Activated T-cell treated with anti-CD3 and anti-CD28 coated beads, Interleukin-2, amount 50 U/mL, for 72 hours (primary cell): ENCODE measurements around the gene PPP1R12B. TPM values are rescaled to one million over a fixed set of nuclear protein-coding genes. Genes with fewer than 3 reads are reported as not detected.
"Not testable (repeated sequence)": the region's sequence is repeated elsewhere in the genome, so short reads cannot be mapped to it uniquely, and the experiment has no call there.

Source experiments
- ATAC-seq, 2 donors: fragments of 150-1000 bp; cut with Tn5 transposase; replicated peaks in 1 of 2; 2 replicates each; pipeline ENCODE4 v1.10.0; 2021; ENCODE audit warnings: moderate library complexity in 2 of 2, mild to moderate bottlenecking in 1 of 2
- DNase-seq, 2 donors: peaks; one replicate each; pipeline ENCODE4 v3.0.0; 2021 to 2022; ENCODE audit warnings: mixed read lengths in 1 of 2
- H3K27ac Mint-ChIP-seq: one replicate; pipeline ENCODE4 v1.8.0; 2022; ENCODE audit warnings: mild to moderate bottlenecking, moderate library complexity, mixed read lengths
- H3K27me3 Mint-ChIP-seq: one replicate; pipeline ENCODE4 v1.8.0; 2022; ENCODE audit warnings: low read depth, mixed read lengths
- H3K36me3 Mint-ChIP-seq, 2 donors: one replicate each; pipeline ENCODE4 v1.8.0; 2022; ENCODE audit warnings: mixed read lengths in 2 of 2, mild to moderate bottlenecking in 1 of 2; ENCODE audit not compliant: insufficient read depth in 2 of 2
- H3K4me1 Mint-ChIP-seq: one replicate; pipeline ENCODE4 v1.8.0; 2022; ENCODE audit warnings: low read depth, mixed read lengths
- H3K4me3 Mint-ChIP-seq, 2 donors: one replicate each; pipeline ENCODE4 v1.8.0; 2022; ENCODE audit warnings: mild to moderate bottlenecking in 2 of 2, mixed read lengths in 2 of 2, moderate library complexity in 2 of 2
- H3K9me3 Mint-ChIP-seq, 2 donors: one replicate each; pipeline ENCODE4 v1.8.0; 2022; ENCODE audit warnings: mixed read lengths in 2 of 2
- total RNA-seq, 2 donors: library from RNA; stranded (reverse); gene quantifications; one replicate each; pipeline ENCODE4 v1.2.3, GENCODE V29; 2022

The PPP1R12B gene
- total RNA-seq, 2 donors from 2014 or later, result 17.6 to 27.0 TPM

DNA sequence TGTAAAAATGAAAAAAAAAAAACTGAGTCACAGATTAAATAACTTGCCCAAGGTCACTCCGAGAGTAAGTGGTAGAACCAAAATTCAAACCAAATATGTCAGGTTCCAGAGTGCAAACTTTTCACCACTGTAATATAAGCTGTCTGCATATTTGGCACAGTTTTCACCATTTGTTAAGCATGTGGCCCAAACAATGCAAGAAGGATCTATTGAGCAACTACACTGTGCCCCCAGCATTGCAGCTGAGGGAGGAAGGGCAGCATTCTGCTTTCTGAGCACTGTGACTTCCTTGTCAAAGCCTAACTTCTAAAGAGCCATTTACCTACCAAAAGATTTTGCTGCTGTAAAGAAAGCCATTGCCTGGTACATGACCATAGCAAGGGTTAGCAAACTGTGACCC is 228.3 kb downstream of the PPP1R12B start:
- Mint-ChIP-seq H3K27me3 (no peaks in the 10 kb centered on the region), H3K27ac (no peak overlapping the region), H3K4me3 (no peak overlapping the region), H3K4me1 (no peaks in the 10 kb centered on the region), H3K36me3 (no peaks in the 10 kb centered on the region), H3K9me3 (no peaks in the 10 kb centered on the region)
- ATAC-seq (no peak), DNase-seq (no peak)

DNA sequence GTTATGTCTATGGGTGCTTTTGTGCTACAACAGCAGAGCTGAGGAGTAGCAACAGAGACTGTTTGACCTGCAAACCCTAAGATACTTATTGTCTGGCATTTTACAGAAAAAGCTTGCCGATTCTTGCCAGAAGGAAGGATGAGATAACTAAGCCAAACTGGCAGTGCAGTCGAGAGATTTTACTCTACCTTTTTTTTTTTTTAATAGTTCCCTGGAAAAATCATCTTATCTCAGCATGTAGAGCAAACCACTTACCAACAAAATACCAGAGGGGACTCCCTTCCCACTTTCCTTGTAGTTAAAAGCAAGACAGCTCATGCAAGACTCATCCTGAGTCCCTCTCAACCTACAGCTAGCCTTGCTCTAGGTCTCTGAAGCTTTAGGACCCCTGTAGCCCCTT is 228.9 kb downstream of the PPP1R12B start:
- DNase-seq, result no peak
- Mint-ChIP-seq H3K36me3 (no peaks in the 10 kb centered on the region), H3K9me3 (no peaks in the 10 kb centered on the region), H3K27me3 (no peaks in the 10 kb centered on the region), H3K4me3 (no peak overlapping the region), H3K4me1 (no peaks in the 10 kb centered on the region), H3K27ac (no peak overlapping the region)
- no peak for ATAC-seq

DNA sequence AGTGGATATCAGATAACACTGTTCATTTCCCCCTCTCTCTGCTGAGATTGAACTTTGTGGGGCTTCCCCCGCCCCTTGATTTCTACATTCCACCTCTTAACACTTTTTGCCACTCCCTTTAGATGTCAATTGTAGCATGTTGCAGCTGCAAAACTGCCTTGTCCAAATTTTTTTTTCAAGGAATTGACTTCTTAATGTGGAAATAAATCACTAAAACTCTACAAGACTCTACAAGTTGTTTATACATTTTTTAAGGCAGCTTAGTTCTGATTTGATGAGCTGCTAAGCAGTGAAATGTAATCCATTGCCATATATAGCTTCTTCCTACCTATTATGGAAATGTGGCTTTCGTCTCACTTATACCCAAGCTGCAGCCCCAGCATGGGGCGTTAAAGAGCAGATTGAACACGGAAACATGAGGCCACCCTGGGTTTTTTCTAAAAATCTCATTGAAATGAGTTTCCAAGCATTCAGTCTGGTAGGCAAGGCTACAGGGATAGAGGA is 229.6 kb downstream of the PPP1R12B start:
- H3K36me3 Mint-ChIP-seq, result no peaks in the 10 kb centered on the region
- H3K27me3 Mint-ChIP-seq, result no peaks in the 10 kb centered on the region
- no peak overlapping the region for H3K27ac Mint-ChIP-seq
- no peaks in the 10 kb centered on the region for H3K4me1 Mint-ChIP-seq
- no peak overlapping the region for H3K4me3 Mint-ChIP-seq
- no peaks in the 10 kb centered on the region for H3K9me3 Mint-ChIP-seq
- no peak for DNase-seq
- ATAC-seq, result no peak

DNA sequence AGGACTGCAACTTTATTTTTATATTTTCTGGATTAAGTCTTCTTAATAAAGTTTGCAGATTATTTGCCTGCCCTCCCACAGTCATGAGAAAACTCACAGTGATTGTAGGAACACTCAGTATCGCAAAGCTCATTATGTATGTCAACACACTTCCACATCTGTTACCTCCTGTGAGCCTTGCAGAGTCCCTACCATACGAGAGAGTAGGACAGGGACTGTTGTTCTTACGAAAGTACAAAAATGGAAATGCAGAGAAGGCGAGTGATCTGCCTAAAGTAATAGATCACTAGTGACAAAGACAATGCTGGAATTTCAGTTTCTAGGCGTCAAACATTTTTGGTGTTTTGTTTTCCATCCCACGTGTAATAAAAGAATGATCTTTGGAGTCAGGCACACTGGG is 230.1 kb downstream of the PPP1R12B start:
- no peak for ATAC-seq
- H3K27me3 Mint-ChIP-seq, result no peaks in the 10 kb centered on the region
- no peak overlapping the region for H3K27ac Mint-ChIP-seq
- no peak for DNase-seq
- no peaks in the 10 kb centered on the region for H3K36me3 Mint-ChIP-seq
- no peaks in the 10 kb centered on the region for H3K4me1 Mint-ChIP-seq
- H3K9me3 Mint-ChIP-seq, result no peaks in the 10 kb centered on the region
- H3K4me3 Mint-ChIP-seq, result no peak overlapping the region

DNA sequence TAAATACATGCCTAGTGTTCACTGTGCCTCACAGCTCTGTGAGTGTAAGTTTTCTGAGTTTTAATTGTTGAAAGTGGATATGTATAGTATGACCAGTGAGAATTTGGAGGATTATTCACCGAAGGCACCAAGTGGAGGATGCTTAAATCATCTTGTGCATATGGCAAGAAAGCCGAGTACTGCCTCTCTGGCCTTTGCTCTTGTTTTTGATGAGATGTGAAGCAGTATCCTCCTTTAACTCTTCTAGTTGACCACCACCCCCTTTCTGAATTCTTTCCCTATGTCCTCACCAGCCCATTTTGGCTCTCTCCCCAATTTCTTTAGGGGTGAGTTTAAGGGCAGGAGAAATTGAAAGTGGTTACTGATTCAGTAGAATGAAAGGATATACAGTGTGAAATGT is 231.3 kb downstream of the PPP1R12B start:
- DNase-seq, result no peak
- Mint-ChIP-seq H3K4me1 (no peaks in the 10 kb centered on the region), H3K27me3 (no peaks in the 10 kb centered on the region), H3K27ac (no peak overlapping the region), H3K4me3 (no peak overlapping the region), H3K36me3 (no peaks in the 10 kb centered on the region), H3K9me3 (no peaks in the 10 kb centered on the region)
- ATAC-seq, result no peak

DNA sequence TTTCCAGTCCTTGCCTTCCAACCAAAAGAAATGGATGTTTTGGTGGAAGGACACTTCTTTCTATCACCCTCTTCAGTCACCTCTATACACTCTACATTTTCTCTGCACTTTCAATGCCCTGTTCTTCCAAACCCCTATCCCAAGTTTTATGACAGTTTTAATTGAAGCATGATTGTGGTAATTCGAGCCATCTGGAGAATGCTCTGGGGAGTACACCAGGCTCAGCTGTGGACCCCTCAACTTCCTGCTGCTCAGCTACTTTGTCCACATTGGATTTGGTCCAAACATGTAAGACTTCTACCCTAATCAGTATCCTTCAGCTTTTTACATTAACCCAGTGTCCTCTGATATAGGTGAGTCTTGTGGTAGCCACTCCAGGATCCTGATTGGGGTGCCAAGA is 232.1 kb downstream of the PPP1R12B start:
- Mint-ChIP-seq H3K4me1 (no peaks in the 10 kb centered on the region), H3K27me3 (no peaks in the 10 kb centered on the region), H3K9me3 (no peaks in the 10 kb centered on the region), H3K4me3 (no peak overlapping the region), H3K36me3 (no peaks in the 10 kb centered on the region), H3K27ac (no peak overlapping the region)
- no peak for ATAC-seq
- no peak for DNase-seq

DNA sequence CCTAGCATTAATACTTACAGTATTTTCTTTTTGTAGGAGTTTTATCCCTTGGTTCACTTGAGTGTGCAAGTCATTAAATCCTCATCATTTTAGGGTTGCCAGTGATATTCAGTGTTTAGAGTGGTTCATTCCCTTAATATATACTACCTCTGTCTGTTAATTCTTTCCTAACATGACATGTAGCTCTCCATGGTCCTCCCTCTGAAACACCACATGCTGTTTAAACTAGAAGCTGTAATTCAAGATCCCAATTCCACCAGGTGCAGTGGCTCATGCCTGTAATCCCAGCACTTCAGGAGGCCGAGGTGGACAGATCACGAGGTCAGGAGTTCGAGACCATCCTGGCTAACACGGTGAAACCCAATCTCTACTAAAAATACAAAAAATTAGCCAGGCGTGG is 233.9 kb downstream of the PPP1R12B start:
- not testable (repeated sequence) for H3K36me3 Mint-ChIP-seq, H3K27me3 Mint-ChIP-seq, H3K4me3 Mint-ChIP-seq, H3K9me3 Mint-ChIP-seq, DNase-seq, H3K4me1 Mint-ChIP-seq, H3K27ac Mint-ChIP-seq, ATAC-seq

DNA sequence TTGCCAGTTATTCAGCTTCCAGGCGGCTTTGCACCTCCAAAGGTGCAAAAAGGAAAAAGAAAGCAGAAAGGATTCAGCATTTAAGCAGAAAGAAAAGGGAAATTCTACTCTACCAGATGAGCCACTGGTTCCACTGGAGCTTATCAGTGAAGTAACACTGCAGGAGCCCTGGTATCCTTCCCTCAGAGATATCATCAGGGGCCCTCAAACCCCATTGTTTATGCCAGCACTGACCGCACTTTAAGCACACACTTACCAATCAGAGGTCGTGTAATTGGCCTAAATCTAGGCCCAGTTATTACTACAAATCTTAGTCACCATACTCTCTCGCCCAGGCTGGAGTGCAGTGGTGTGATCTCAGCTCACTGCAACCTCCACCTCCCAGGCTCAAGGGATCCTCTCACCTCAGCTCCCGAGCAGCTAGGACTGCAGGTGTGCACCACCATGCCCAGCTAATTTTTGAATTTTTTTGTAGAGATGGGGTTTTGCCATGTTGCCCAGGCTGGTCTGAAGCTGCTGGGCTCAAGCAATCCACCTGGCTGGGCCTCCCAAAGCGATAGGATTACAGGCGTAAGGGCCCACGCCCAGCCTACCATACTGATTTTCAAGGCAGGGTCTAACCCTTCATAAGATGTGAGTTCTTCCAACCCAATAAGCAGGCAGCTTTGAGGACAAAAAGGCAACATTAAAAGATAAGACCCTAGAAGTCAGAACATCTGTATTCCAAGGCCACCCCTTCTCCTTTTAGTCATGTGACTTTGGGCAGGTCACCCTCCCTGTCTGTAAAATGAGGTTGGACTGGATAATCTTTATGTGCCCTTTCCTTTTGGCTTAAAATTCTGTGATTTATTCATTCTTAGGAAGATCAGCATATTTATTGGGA is 236.4 kb downstream of the PPP1R12B start:
- Mint-ChIP-seq H3K9me3 (no peaks in the 10 kb centered on the region), H3K27me3 (no peaks in the 10 kb centered on the region), H3K4me1 (no peaks in the 10 kb centered on the region), H3K36me3 (no peaks in the 10 kb centered on the region), H3K4me3 (no peak overlapping the region), H3K27ac (no peak overlapping the region)
- no peak for DNase-seq
- ATAC-seq, result no peak

DNA sequence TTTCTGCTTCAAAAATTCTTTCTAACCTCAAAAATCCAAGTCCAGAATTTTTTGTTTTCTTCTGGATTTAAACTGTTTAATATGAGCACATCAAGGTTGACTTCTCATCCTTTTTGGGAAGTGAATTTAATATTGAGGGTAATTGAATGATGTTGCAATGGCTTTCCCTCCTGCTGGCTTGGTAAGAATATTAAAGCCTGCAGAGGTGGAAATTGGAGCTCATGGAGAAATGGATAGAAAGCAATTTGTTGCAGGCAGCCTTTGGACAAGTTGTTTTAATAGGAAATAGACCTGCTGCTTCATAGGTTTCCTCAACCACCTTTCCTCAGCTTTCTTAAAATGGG is 237.1 kb downstream of the PPP1R12B start:
- Mint-ChIP-seq H3K36me3 (no peaks in the 10 kb centered on the region), H3K9me3 (no peaks in the 10 kb centered on the region), H3K27ac (no peak overlapping the region), H3K4me3 (no peak overlapping the region), H3K27me3 (no peaks in the 10 kb centered on the region), H3K4me1 (no peaks in the 10 kb centered on the region)
- ATAC-seq (no peak), DNase-seq (no peak)

DNA sequence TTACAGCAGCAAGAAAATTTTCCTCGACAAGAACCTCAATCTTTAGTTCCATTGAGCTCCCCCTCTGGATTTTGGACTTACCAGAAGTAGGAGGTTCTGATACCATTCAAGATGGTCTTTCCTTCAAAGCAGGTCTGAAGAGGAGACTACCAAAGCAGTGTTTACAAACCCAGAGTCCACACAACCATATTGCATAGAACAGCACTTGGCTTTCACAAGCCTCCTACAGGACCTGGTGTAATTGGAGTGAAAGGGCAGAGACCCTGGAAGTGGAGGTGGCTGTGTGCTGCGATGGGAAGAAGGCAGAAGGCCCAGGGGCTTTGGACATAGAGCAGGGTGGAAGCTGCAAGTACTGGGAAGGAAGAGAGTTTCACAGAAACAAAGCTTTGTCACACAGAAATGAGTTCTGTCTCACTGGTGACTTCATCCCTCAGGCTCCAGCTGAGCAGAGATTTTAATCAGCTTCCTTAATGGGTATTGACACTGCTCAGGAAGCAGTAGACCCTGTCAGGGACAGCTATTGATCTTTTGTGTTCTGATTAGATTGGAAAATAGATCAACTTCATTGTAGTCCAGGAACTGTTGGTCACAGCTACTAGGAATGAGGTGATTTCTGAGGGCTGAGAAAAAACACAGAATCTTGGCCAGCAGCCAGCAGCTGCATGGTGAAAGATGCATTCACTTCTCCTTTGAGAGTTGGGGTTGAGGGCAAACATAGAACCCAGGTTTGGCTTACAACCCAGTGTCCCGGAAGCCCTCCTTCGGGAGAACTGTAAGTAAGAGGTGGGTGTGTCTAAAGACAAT is 237.7 kb downstream of the PPP1R12B start:
- Mint-ChIP-seq H3K27me3 (no peaks in the 10 kb centered on the region), H3K27ac (no peak overlapping the region), H3K4me3 (no peak overlapping the region), H3K9me3 (no peaks in the 10 kb centered on the region), H3K36me3 (no peaks in the 10 kb centered on the region), H3K4me1 (no peaks in the 10 kb centered on the region)
- ATAC-seq (no peak), DNase-seq (no peak)

DNA sequence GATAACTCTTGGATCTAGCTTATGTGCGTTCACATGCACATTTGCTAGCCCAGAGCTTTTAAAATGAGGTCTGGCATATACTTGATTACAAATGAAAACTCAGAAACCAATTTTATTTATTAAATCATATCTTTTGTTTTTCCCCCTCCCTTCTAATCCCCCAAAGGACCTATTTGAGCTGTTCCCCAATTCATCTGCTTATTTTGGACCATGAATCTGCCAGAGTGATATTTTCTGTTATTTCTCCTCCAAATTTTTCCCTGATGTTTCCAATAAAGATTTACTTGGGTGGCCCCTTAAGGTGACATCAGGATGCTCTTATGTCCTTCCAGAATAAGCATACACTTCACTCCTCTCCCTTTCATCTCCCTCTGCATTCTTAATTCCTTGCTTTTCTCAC is 238.4 kb downstream of the PPP1R12B start:
- H3K36me3 Mint-ChIP-seq, result no peaks in the 10 kb centered on the region
- no peak overlapping the region for H3K27ac Mint-ChIP-seq
- H3K9me3 Mint-ChIP-seq, result no peaks in the 10 kb centered on the region
- ATAC-seq (no peak), DNase-seq (no peak)
- H3K4me3 Mint-ChIP-seq, result no peak overlapping the region
- no peaks in the 10 kb centered on the region for H3K27me3 Mint-ChIP-seq
- H3K4me1 Mint-ChIP-seq, result no peaks in the 10 kb centered on the region

DNA sequence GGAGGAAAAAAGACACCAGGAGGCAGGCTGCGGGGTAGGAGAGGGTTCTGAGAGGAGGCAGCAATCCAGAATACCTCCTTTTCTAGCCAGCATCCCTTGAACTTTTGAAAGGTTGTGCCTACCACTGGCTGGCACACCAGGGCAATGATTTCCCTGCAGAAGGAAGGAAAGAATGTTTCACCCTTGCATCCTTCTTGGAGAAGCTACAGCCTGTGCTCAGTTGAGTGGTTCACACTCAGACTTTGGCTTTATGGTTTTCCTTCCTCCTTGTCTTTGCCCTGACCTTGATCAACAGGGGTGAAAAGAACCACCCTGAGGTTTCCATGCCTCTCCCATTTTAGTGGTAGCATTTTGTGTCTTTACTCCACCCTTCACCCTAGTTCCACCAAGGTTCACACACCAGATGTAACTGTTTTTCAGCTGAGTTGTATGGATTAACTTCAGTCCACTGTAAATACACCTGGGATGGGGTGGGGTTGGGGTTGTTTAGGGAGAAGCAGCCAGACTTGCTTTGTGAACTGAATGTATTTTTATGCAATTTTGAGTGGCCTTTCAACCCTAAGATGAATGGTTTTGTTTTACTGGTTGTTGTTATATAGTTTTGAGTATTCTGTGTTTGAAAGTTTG is 239.5 kb downstream of the PPP1R12B start:
- Mint-ChIP-seq H3K27ac (no peak overlapping the region), H3K4me3 (no peak overlapping the region), H3K9me3 (no peaks in the 10 kb centered on the region), H3K4me1 (no peaks in the 10 kb centered on the region), H3K27me3 (no peaks in the 10 kb centered on the region), H3K36me3 (no peaks in the 10 kb centered on the region)
- DNase-seq (no peak), ATAC-seq (no peak)

DNA sequence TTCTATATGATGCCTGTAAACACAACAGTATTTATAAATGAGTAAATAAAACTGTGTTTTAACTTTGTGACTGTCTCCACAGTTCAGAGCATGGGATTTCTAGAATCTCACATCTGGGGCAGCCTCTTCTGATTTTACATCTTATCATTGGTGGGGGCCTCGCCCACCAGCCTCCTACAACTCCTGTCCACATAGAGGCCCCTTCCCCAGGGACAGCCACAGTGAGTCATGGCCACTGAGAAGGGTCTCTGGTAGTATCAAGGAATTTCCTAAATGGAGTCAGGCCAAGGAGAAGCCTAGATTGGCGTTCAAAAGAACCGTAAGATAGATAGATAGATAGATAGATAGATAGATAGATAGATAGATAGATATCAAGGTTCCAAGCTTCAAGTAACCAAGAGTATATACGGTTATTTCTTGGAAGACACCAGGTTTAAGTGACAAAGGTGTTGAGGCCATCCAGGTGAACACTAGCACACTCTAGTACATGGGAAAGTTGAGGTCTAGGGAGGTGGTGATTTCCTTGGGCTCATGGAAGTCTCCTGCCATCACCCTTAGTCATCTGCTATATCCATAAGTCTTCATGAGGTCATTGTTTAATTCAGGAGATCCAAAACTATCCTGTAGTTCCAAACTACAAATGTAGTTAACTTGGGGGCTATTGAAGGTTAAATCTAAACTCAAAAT is 240.1 kb downstream of the PPP1R12B start:
- no peak for DNase-seq
- Mint-ChIP-seq H3K27ac (no peak overlapping the region), H3K36me3 (no peaks in the 10 kb centered on the region), H3K4me1 (no peaks in the 10 kb centered on the region), H3K4me3 (no peak overlapping the region), H3K27me3 (no peaks in the 10 kb centered on the region), H3K9me3 (no peaks in the 10 kb centered on the region)
- ATAC-seq, result no peak
